Brain microvascular endothelial cell (primary cell): ENCODE data around the gene ANKRD24.
"Not testable (repeated sequence)": the region's sequence is repeated elsewhere in the genome, so short reads cannot be mapped to it uniquely, and the experiment has no call there.

ENCODE experiments used
- DNase-seq: peaks from one replicate; pipeline ENCODE4 v3.0.0-alpha.2; 2020
- H3K27ac ChIP-seq: fragments of 250-450 bp; sonication (Bioruptor Pico); 2 replicates; pipeline ENCODE4 v1.5.1; 2020; ENCODE audit warnings: mild to moderate bottlenecking, moderate library complexity
- H3K27me3 ChIP-seq: fragments of 250-450 bp; sonication (Bioruptor Pico); replicated peaks from 2 replicates; pipeline ENCODE4 v1.5.1; 2020; ENCODE audit warnings: mild to moderate bottlenecking
- H3K36me3 ChIP-seq: fragments of 250-450 bp; sonication (Bioruptor Pico); replicated peaks from 2 replicates; pipeline ENCODE4 v1.5.1; 2020; ENCODE audit warnings: mild to moderate bottlenecking
- H3K4me3 ChIP-seq: 2 replicates; pipeline ENCODE4 v1.5.1; 2011; ENCODE audit warnings: low read depth, mild to moderate bottlenecking, control low read depth, low read length, moderate library complexity
- in situ Hi-C: cut with HindIII; loops from 2 replicates; pipeline ENCODE4 v1.10.0; 2017; ENCODE audit warnings: low sequenced_read_pairs, low pct_ligation_motif_present
- TF ChIP-seq, protein P1 (sequence below): IDR thresholded peaks from 2 replicates; pipeline ENCODE4 v1.5.1; 2011; ENCODE audit warnings: low read depth, mild to moderate bottlenecking, moderate library complexity, low read length, control low read depth, inconsistent platforms; ENCODE audit errors: missing control alignments

Gene ANKRD24

DNA sequence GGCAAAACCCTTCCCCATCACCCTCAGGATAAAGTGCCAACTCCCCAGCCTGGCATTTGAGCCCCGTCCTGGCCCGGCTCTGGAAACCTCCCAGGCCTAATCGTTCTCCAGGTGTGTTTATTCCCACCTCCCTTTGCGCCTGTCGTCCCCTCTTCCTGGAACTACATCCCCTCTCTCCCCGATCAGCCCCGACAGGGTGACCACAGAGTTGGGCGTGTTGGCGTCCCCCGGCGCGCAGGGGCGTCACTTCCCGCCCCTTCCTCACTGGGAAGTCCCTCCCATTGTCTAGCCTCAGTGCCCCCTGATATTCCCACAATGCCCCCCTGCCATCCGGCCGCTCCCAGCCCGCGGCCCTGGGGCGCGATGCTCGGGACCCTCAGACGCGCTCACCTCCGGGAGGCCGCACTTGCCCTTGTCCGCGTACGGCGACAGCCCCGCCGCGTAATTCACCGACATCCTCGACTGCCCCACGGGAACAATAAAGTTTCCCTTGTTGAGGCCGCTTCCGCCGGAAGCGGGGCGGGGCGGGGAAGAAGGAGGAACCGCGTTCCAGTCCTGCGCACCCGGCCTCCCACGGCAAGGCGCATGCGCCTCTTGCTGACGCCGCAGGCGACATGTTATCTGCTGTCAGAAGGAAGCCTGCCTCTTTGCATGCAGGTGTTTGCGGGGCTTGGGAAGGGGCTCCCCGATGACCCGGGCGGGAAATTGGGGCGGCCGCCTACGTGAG is at the start of gene ANKRD24, which contains the start of gene SIRT6:
TSS of gene ANKRD24 (plus strand) at position 606 of the 727 bp plus-strand sequence. CDS start 3,737 bp downstream, outside the sequence.
TSS of gene SIRT6 (minus strand) at position 480 of the 727 bp plus-strand sequence. CDS start at position 456, 24 bp downstream.
- Histone ChIP-seq H3K27ac (peak within 1 kb of the TSS; percentile 77), H3K4me3 (peak within 1 kb of the TSS; percentile 96), H3K27me3 (no peaks in the 10 kb centered on the region), H3K36me3 (peaks cover 13% of the 10 kb centered on the region)
- peak; percentile 90 for DNase-seq
- TF ChIP-seq, protein P1, sequence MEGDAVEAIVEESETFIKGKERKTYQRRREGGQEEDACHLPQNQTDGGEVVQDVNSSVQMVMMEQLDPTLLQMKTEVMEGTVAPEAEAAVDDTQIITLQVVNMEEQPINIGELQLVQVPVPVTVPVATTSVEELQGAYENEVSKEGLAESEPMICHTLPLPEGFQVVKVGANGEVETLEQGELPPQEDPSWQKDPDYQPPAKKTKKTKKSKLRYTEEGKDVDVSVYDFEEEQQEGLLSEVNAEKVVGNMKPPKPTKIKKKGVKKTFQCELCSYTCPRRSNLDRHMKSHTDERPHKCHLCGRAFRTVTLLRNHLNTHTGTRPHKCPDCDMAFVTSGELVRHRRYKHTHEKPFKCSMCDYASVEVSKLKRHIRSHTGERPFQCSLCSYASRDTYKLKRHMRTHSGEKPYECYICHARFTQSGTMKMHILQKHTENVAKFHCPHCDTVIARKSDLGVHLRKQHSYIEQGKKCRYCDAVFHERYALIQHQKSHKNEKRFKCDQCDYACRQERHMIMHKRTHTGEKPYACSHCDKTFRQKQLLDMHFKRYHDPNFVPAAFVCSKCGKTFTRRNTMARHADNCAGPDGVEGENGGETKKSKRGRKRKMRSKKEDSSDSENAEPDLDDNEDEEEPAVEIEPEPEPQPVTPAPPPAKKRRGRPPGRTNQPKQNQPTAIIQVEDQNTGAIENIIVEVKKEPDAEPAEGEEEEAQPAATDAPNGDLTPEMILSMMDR = no peak
- in situ Hi-C loops = no loop called here

DNA sequence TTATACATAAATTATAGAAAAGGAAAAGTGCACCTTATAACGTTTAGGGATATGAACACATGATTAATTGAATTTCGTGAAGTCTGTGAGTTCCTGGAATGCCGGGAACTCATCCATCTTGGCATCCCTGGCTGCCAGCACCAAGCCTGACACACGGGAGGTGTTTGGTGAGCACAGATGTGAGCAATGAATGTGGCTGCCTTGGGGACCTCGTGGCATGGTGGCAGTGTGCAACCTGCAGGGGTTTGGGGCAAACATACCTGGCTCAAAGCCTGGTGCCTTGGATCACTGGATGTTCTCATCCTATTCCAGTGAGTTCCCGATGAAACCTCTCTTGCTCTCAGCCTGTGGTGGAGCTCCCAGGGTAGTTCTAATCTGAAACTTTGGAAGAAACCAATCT is 48.1 kb upstream of the ANKRD24 start:
- Histone ChIP-seq H3K27ac (no peak overlapping the region), H3K4me3 (no peak overlapping the region), H3K27me3 (no peaks in the 10 kb centered on the region), H3K36me3 (no peaks in the 10 kb centered on the region)
- TF ChIP-seq, protein P1 = no peak
- no peak for DNase-seq
- in situ Hi-C loops = no loop called here

DNA sequence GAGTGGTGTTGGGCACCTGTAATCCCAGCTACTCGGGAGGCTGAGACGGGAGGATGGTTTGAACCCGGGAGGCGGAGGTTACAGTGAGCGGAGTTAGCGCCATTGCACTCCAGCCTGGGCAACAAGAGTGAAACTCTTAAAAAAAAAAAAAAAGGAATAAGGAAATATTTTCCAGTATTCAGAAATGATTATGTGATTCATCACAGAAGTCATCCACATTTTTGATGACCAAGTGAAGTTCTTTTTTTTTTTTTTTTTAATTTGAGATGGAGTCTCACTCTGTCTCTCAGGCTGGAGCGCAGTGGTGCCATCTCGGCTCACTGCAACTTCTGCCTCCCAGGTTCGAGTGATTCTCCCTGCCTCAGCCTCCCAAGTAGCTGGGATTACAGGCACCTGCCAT is 47.1 kb upstream of the ANKRD24 start:
- in situ Hi-C loops, H3K36me3 ChIP-seq, H3K4me3 ChIP-seq, H3K27ac ChIP-seq, DNase-seq, H3K27me3 ChIP-seq: not testable (repeated sequence)

DNA sequence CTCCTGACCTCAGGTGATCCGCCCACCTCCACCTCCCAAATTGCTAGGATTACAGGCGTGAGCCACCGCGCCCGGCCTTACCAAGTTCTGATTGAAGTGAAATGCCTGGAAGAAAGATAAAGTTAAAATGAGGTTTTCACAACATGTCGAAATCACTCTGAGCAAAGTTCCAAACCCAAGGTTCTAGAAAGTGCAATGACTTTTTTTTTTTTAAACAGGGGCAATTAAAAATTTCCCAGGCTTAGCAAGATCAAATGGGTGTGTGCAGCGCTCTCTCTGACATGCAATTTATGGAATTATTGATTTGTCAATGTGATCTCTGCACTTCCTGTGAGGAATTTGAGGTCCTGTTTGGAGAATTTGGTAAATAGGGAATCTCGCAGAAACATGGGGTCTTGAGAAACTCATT is 45.8 kb upstream of the ANKRD24 start:
- Histone ChIP-seq H3K36me3 (no peaks in the 10 kb centered on the region), H3K27ac (no peak overlapping the region), H3K27me3 (no peaks in the 10 kb centered on the region), H3K4me3 (no peak overlapping the region)
- DNase-seq = no peak
- in situ Hi-C loops = no loop called here
- TF ChIP-seq, protein P1 = no peak

DNA sequence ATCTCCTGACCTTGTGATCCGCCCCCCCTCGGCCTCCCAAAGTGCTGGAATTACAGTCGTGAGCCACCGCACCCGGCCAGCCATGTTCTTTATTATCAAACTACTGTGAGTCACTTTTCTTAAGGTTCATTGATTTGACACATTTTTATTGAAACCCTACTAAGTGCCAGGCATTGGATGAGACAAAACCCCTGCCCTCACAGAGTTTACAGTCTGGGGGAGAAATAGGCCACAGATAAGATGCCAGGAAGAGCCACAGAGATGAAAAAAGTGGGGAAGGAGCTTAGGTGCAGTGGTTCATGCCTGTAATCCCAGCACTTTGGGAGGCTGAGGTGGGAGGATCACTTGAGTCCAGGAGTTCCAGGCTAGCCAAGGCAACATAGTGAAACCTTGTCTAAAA is 44.0 kb upstream of the ANKRD24 start:
- Histone ChIP-seq H3K27ac (no peak overlapping the region), H3K4me3 (no peak overlapping the region), H3K36me3 (no peaks in the 10 kb centered on the region), H3K27me3 (no peaks in the 10 kb centered on the region)
- in situ Hi-C loops = no loop called here
- TF ChIP-seq, protein P1 = no peak
- DNase-seq = no peak

DNA sequence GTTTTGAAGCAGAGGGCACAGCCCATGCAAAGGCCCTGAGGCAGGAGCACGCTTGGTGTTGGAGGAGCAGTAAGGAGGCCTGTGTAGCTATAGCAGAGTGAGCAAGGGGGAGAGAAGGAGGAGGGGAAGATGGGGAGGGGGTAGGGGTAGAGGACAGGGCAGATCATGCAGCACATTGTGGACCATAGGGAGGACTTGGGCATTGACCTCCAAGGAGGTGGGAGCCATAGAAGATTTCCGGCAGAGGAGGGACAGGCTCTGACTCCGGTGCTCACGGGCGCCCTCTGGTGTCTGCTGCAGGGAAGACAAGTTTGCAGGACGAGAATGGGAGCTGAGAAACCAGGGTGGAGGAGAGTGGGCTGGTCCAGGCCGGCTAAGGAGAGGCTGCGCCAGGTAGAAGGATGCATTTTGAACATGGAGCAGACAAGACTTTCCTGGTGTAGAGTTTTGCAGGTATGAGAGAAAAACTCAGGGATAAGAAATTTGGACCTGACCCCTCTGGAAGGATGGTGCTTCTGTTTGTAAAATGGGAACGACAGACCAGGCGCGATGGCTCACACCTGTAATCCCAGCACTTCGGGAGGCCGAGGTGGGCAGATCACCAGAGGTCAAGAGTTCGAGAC is 42.8 kb upstream of the ANKRD24 start:
- TF ChIP-seq, protein P1 = peak; percentile 92
- DNase-seq = peak; percentile 63
- Histone ChIP-seq H3K36me3 (no peaks in the 10 kb centered on the region), H3K27me3 (no peaks in the 10 kb centered on the region), H3K4me3 (no peak overlapping the region), H3K27ac (no peak overlapping the region)
- in situ Hi-C loops = no loop called here
